HG03565 (cell line): Measurements from ENCODE around the gene PPP4R1.
"Not testable (repeated sequence)": the region's sequence is repeated elsewhere in the genome, so short reads cannot be mapped to it uniquely, and the experiment has no call there.

Experiments
- ATAC-seq: cut with Tn5 transposase; IDR thresholded peaks from one replicate; pipeline ENCODE4 v1.9.1; 2021; ENCODE audit warnings: mild to moderate bottlenecking, moderate library complexity; ENCODE audit not compliant: unreplicated experiment

The PPP4R1 gene, protein sequence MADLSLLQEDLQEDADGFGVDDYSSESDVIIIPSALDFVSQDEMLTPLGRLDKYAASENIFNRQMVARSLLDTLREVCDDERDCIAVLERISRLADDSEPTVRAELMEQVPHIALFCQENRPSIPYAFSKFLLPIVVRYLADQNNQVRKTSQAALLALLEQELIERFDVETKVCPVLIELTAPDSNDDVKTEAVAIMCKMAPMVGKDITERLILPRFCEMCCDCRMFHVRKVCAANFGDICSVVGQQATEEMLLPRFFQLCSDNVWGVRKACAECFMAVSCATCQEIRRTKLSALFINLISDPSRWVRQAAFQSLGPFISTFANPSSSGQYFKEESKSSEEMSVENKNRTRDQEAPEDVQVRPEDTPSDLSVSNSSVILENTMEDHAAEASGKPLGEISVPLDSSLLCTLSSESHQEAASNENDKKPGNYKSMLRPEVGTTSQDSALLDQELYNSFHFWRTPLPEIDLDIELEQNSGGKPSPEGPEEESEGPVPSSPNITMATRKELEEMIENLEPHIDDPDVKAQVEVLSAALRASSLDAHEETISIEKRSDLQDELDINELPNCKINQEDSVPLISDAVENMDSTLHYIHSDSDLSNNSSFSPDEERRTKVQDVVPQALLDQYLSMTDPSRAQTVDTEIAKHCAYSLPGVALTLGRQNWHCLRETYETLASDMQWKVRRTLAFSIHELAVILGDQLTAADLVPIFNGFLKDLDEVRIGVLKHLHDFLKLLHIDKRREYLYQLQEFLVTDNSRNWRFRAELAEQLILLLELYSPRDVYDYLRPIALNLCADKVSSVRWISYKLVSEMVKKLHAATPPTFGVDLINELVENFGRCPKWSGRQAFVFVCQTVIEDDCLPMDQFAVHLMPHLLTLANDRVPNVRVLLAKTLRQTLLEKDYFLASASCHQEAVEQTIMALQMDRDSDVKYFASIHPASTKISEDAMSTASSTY

GRCh38 chr18:9614401-9615279 is at the start of gene PPP4R1:
Gene PPP4R1, minus strand, starts transcription at chr18:9614559. Its CDS starts 75 bp downstream, at chr18:9614484.
- peak; percentile 32 for ATAC-seq

DNA sequence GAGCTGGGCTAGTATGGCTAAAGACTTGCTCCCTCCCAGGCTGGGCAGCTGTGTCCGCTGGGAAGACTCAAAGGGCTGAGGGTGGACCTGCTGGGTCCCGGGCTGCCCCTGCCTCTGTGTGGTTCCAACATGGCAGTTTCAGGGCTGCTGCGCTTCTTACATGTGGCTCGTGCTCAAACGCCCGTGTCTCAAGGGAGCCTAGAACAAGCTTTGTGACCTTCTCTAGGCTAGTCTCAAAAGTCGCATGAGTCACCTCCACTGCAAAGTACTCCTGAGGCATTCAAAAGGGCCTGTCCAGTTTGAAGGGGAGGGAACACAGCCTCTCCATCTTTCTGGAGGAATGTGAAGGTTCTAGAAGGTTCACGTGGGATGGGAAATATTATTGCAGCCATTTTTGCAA is 49.0 kb upstream of the PPP4R1 start:
- ATAC-seq, result no peak

DNA sequence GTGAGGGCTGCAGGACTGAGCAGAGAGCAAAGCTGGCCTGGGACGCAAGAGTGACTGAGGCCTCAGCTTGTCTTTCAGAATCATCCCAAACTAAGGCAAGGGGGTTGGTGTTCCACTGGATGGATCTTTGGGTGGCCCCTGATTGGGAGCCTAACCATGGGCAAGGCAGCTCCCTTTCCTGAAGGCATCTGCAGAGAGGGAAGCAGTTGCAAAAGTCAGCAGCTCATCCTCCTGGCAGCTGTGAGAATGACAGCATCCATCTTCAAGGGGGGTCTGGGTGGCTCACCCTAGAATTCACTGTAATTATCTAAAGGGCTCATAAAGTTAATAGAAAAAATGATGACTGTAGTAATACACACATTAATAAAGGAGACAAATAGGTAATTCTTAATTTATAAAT is 47.2 kb upstream of the PPP4R1 start:
- ATAC-seq, result no peak

- no peak for ATAC-seq
Observed at GRCh38 chr18:9659499-9660375, 45.4 kb upstream of the PPP4R1 start.

GRCh38 chr18:9658087-9658641 is 43.8 kb upstream of the PPP4R1 start:
- ATAC-seq, result no peak

- no peak for ATAC-seq
Observed at GRCh38 chr18:9655232-9655767, 40.9 kb upstream of the PPP4R1 start.

DNA sequence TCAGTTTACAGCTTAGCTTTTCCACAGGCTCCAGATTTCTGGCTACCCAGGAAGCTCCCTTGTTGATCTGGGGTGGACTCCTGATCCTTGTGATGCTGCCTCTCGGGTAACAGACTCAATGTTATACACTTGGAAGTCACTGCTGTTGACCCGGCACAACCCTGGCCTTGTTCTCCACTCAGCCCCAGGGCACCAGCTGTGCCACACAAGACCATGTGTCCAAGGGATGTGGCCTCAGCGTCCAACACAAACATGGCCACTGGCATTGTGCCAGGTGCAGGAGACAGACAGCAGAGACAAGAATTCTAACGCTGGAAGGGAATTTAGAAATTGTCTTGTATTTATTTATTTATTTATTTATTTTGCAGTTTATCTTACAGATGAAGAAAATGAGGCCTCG is 39.0 kb upstream of the PPP4R1 start:
- ATAC-seq, result no peak

DNA sequence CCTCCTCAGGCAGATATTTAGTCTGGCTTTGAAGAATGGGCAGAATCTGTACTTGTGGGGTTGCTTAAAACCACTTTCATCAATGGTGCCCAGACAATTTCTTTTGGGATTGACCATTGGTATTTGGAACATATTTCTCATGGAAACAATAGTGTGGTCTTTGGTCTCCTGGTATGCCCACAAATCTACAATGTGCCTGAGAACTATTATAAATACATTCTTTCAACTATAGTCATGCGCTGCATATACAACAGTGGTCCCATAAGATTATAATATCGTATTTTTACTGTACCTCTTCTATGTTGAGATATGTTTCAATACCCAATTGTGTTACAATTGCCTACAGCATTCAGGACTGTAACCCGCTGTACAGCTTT is 34.8 kb upstream of the PPP4R1 start:
- ATAC-seq, result no peak

DNA sequence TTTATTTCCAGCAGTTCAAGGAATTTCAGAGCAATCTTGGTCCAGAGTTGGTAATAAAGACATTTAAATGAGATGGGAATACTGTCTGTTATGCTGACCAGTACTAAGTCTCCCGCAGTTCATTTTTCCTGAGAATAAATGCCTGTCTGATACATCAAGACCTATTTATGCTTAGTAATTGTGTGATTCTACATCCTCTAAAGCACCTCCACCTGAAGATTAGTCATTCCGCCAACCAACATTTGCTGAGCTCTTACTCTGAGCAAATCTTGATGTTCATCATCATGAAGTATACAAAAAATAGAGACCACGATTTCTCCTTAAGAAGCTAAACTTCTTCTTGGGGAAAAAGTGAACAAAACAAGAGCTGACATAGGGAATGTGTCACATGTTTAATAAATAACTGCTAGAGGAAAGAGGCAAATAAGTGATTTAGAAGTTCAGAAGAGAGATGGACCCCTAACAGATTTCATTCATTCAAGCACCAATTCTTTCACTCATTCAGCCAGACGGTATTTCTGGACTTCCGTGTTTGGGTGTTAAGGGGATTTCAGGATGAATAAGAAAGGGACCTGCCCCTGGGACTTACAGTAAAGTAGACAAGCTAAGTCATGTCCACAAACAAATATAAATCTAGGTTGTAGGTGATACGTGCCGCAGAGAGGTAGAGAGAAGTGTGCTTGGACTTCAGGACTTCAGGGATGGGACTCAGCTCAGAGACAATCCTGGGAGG is 34.2 kb upstream of the PPP4R1 start:
- ATAC-seq, result no peak

DNA sequence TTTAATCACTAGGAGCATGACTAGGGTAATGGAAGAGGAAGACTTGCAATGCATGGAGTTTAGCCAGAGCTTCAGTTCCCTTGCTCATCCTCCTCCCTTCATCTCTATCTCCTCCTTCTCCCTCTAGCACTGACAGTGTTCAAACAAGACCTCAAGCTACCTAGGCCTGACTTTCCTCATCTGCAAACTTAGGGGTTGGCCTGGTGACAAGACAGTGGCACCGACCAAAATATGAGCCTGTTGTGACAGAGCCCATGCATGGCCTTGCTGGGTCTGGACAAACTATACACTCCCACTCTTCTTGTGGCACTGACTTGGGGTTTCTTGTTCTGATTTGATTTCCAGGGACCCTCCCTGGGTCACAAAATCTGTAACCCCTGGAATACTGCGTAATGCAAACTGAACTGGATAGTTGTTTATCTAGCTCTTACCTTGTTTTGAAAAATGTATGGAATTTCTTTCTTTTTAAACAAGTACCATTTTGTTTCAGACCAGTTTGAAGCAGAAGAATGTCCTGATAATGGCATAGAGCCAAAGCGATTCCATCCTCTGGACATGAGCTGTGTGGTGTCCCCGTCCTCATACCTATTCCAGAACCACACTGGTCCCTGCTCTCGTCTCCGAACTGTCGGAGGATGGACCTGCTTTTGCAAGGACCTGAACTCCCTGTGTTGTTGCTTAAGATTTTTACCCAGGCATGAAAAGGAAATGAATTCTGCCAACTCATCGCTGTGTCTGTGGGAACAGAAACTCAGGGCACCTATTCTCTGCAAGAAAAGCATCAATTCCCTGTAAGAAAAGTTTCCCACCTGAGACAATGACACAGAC is 33.4 kb upstream of the PPP4R1 start:
- ATAC-seq, result no peak

- no peak for ATAC-seq
Observed at GRCh38 chr18:9643549-9643948, 29.2 kb upstream of the PPP4R1 start.

- ATAC-seq, result no peak
Observed at GRCh38 chr18:9642799-9643462, 28.6 kb upstream of the PPP4R1 start.

DNA sequence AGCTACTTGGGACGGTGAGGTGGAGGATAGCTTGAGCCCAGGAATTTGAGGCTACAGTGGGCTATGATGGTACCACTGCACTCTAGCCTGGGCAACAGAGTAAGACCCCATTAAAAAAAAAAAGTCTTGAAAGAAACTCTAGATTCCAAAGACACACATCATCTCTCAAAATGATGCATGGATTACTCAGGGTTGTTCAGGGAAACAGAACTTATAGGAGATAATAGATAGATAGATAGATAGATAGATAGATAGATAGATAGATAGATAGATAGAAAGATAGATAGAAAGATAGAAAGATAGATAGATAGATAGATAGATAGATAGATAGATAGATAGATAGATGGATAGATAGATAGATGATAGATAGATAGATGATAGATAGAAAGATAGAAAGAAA is 26.7 kb upstream of the PPP4R1 start:
- ATAC-seq, result not testable (repeated sequence)

GRCh38 chr18:9638886-9639285 is 24.5 kb upstream of the PPP4R1 start:
- ATAC-seq, result no peak

- ATAC-seq, result no peak
Observed at GRCh38 chr18:9637036-9637767, 22.8 kb upstream of the PPP4R1 start.

DNA sequence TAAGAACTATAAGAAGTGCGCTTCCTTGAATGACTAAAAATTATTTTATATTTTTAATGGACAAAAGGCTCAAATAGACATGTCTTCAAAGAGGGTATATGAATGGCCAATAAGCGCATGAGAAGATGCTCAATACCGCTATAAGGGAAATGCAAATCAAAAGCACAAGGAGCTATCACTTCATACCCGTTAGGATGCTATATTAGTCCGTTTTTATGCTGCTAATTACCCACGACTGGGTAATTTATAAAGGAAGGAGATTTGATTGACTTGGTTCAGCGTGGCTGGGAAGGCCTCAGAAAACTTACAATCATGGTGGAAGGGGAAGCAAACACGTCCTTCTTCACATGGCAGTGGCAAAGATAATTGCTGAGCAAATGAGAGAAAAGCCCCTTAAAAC is 20.5 kb upstream of the PPP4R1 start:
- no peak for ATAC-seq
